NCI-H128 (cell line): ENCODE results near the gene BMPER.
"Not testable (repeated sequence)": the region's sequence is repeated elsewhere in the genome, so short reads cannot be mapped to it uniquely, and the experiment has no call there.

Experiments used
- DNase-seq: peaks from one replicate; lab custom pipeline; 2025; ENCODE audit not compliant: unreplicated experiment; lab: John Stamatoyannopoulos, UW

BMPER gene

GRCh38 chr7:34165927-34166550 is 260.7 kb downstream of the BMPER start:
- no peak for DNase-seq

- DNase-seq, result no peak
Measured at GRCh38 chr7:34168013-34168412, 262.7 kb downstream of the BMPER start.

GRCh38 chr7:34174688-34175616 is 269.6 kb downstream of the BMPER start:
- DNase-seq, result not testable (repeated sequence)

- DNase-seq, result no peak
Measured at GRCh38 chr7:34175837-34176236, 270.5 kb downstream of the BMPER start.

GRCh38 chr7:34177476-34177875 is 272.1 kb downstream of the BMPER start:
- no peak for DNase-seq

GRCh38 chr7:34181271-34181958 is 276.1 kb downstream of the BMPER start:
- DNase-seq, result no peak

- DNase-seq, result no peak
Measured at GRCh38 chr7:34184466-34184865, 279.1 kb downstream of the BMPER start.

- no peak for DNase-seq
Measured at GRCh38 chr7:34187798-34188307, 282.5 kb downstream of the BMPER start.

GRCh38 chr7:34189031-34189430 is 283.7 kb downstream of the BMPER start:
- DNase-seq, result no peak

GRCh38 chr7:34190299-34190698 is 285.0 kb downstream of the BMPER start:
- DNase-seq, result no peak

- DNase-seq, result no peak
Measured at GRCh38 chr7:34191162-34191561, 285.8 kb downstream of the BMPER start.

- DNase-seq, result no peak
Measured at GRCh38 chr7:34191771-34192479, 286.6 kb downstream of the BMPER start.

- no peak for DNase-seq
Measured at GRCh38 chr7:34192906-34193305, 287.6 kb downstream of the BMPER start.

- DNase-seq, result no peak
Measured at GRCh38 chr7:34198231-34198641, 292.9 kb downstream of the BMPER start.
